Epithelial cell of proximal tubule (primary cell): ENCODE results near the gene ZNF587B. TPM values are rescaled to one million over a fixed set of nuclear protein-coding genes. Genes with fewer than 3 reads are reported as not detected.
"Not testable (repeated sequence)": the region's sequence is repeated elsewhere in the genome, so short reads cannot be mapped to it uniquely, and the experiment has no call there.

Experiments used
- DNase-seq: peaks from one replicate; pipeline ENCODE4 v3.0.0-alpha.2; 2011; ENCODE audit warnings: low read depth
- H3K4me3 ChIP-seq: 2 replicates; pipeline ENCODE4 v1.5.1; 2011; ENCODE audit warnings: low read depth, mild to moderate bottlenecking, low read length
- total RNA-seq: library from RNA; depleted of rRNA; stranded (reverse); fragments of >200 nt; gene quantifications from 2 replicates; pipeline ENCODE4 v1.2.3, GENCODE V29; 2015
- TF ChIP-seq, protein P1 (sequence below): conservative IDR thresholded peaks from 2 replicates; pipeline ENCODE4 v1.5.1; 2012; ENCODE audit warnings: low read depth, mild to moderate bottlenecking, low read length

Gene ZNF587B
- 11.3 and 14.7 TPM in 2 replicates for total RNA-seq

GRCh38 chr19:57830071-57830602 lies at the start of gene ZNF587B:
Gene ZNF587B (plus strand): TSS chr19:57830299. CDS start chr19:57830529, 230 bp downstream.
- peak within 1 kb of the TSS; percentile 68 for H3K4me3 ChIP-seq
- DNase-seq = no peak
- TF ChIP-seq, protein P1, sequence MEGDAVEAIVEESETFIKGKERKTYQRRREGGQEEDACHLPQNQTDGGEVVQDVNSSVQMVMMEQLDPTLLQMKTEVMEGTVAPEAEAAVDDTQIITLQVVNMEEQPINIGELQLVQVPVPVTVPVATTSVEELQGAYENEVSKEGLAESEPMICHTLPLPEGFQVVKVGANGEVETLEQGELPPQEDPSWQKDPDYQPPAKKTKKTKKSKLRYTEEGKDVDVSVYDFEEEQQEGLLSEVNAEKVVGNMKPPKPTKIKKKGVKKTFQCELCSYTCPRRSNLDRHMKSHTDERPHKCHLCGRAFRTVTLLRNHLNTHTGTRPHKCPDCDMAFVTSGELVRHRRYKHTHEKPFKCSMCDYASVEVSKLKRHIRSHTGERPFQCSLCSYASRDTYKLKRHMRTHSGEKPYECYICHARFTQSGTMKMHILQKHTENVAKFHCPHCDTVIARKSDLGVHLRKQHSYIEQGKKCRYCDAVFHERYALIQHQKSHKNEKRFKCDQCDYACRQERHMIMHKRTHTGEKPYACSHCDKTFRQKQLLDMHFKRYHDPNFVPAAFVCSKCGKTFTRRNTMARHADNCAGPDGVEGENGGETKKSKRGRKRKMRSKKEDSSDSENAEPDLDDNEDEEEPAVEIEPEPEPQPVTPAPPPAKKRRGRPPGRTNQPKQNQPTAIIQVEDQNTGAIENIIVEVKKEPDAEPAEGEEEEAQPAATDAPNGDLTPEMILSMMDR = peak; percentile 49

- TF ChIP-seq, protein P1 = no peak
- DNase-seq = no peak
- H3K4me3 ChIP-seq = no peak overlapping the region
Measured at GRCh38 chr19:57786286-57786685, 43.8 kb upstream of the ZNF587B start.

DNA sequence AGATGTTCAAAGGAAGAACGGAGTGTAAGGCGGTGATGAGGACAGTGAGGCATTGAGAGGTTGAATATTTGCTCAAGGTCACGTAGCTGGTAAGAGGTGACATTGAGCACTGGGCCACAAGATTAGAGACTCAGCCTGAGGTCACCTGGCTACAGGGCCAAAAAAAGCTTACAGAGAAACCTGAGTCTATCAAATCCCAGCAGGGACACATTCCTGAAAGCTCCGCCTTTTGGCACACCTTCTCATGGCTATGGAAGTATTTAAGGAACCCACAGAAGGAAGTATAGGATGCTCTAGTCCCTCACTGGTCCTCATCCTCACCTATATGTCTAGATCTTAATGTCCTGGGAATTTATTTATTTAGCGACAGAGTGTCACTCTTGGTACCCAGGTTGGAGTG lies 43.2 kb upstream of the ZNF587B start:
- no peak for DNase-seq
- TF ChIP-seq, protein P1 = no peak
- no peak overlapping the region for H3K4me3 ChIP-seq

GRCh38 chr19:57788114-57788692 lies 41.9 kb upstream of the ZNF587B start:
- TF ChIP-seq, protein P1 = no peak

DNA sequence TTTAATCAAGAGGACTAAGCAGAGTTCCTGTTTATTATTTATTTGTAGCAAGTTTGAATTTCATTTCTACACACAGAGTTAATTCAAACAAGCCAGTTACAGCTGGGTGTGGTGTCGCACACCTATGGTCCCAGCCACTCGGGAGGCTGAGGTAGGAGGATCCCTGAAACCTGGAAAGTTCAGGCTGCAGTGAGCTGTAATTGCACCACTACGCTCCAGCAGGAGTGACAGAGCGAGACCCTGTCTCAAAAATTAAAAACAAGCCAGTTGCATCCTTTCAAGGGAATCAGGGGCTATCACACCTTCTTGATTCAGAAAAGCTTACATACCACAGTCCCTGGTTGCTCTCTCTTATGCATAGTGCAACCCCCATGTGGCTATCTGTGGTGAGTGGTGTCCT lies 40.8 kb upstream of the ZNF587B start:
- no peak for DNase-seq
- H3K4me3 ChIP-seq = no peak overlapping the region
- TF ChIP-seq, protein P1 = no peak

More at GRCh38 chr19:57788114-57788692, 41.9 kb upstream of the ZNF587B start:
- no peak for DNase-seq
- H3K4me3 ChIP-seq = no peak overlapping the region

DNA sequence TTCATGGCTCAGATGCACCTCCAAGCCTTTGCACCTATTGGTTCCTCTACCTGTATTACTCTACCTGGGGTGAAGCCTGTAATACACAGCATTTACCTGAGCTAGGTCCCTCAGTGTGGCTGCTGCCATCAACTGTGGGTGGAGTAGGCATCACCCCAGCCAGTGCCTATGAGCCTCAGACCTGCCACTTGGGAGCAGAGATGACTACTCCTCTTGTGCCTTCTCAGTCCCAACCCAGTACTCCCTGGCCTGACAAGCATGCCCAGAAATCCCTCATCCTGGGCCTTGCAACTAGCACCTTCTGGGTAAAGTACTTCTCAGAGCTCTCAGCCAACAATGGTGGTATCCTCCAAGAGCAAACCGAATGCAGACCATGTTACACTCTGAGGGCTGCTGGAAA lies 33.5 kb upstream of the ZNF587B start:
- not testable (repeated sequence) for DNase-seq, H3K4me3 ChIP-seq

GRCh38 chr19:57800696-57801095 lies 29.4 kb upstream of the ZNF587B start:
- DNase-seq = no peak
- TF ChIP-seq, protein P1 = no peak

More at GRCh38 chr19:57800696-57801095, 29.4 kb upstream of the ZNF587B start:
- H3K4me3 ChIP-seq = no peak overlapping the region
